K562 (cell line): ENCODE measurements around the gene JUN. TPM values are rescaled to one million over a fixed set of nuclear protein-coding genes. Genes with fewer than 3 reads are reported as not detected.

ENCODE experiments used
- ARNT ChIP-seq, 2 experiments: fragments of 450-650 bp; IDR thresholded peaks; 2 replicates each; pipeline ENCODE4 v1.6.1; 2016; ENCODE audit warnings: mild to moderate bottlenecking in 1 of 2
- BRCA1 ChIP-seq, 2 experiments: fragments of 450-650 bp in 1 of 2; sonication (generic) in 1 of 2; formaldehyde crosslinking in 1 of 2; IDR thresholded peaks; 2 replicates each; pipeline versions ENCODE4 v1.5.0 to v1.6.1; 2017 to 2020; ENCODE audit warnings: mild to moderate bottlenecking in 1 of 2, missing genetic modification reagents in 1 of 2
- CCNT2 ChIP-seq: IDR thresholded peaks from 2 replicates; pipeline ENCODE4 v1.6.1; 2011; ENCODE audit warnings: borderline replicate concordance, low read depth, mild to moderate bottlenecking, moderate library complexity, mixed read lengths, low read length; ENCODE audit not compliant: insufficient read length; ENCODE audit errors: extremely low read depth
- CHCHD3 ChIP-seq: fragments of 250-450 bp; sonication (Bioruptor Pico); IDR thresholded peaks from 2 replicates; pipeline ENCODE4 v2.1.2; 2022; ENCODE audit warnings: mild to moderate bottlenecking
- FOXM1 ChIP-seq, 2 experiments: fragments of 450-650 bp in 1 of 2; sonication (generic) in 1 of 2; formaldehyde crosslinking in 1 of 2; IDR thresholded peaks; 2 replicates each; pipeline versions ENCODE4 v1.6.1 to v1.9.0; 2017 to 2022; ENCODE audit warnings: low read depth in 2 of 2, mild to moderate bottlenecking in 2 of 2, missing genetic modification reagents in 1 of 2, moderate library complexity in 1 of 2
- HMGN3 ChIP-seq: IDR thresholded peaks from 2 replicates; pipeline ENCODE4 v1.6.1; 2011; ENCODE audit warnings: borderline replicate concordance, low read depth, mild to moderate bottlenecking, mixed read lengths, low read length; ENCODE audit not compliant: insufficient read length; ENCODE audit errors: extremely low read depth
- NFATC3 ChIP-seq: fragments of 450-650 bp; IDR thresholded peaks from 2 replicates; pipeline ENCODE4 v1.6.1; 2017; ENCODE audit warnings: mild to moderate bottlenecking
- NR2C2 ChIP-seq, 2 experiments: fragments of 200-800 bp in 1 of 2; sonication (Bioruptor generic) in 1 of 2; sonication (generic) in 1 of 2; formaldehyde crosslinking in 1 of 2; IDR thresholded peaks; 2 replicates each; pipeline versions ENCODE4 v1.6.1 to v1.8.0; 2016 to 2022; ENCODE audit warnings: mild to moderate bottlenecking in 1 of 2, missing compliant biosample characterization in 1 of 2, missing genetic modification characterization in 1 of 2, missing genetic modification reagents in 1 of 2
- RAD21 ChIP-seq, 2 experiments: fragments of 250-450 bp in 1 of 2; fragments of 450-650 bp in 1 of 2; sonication (Bioruptor Pico) in 1 of 2; formaldehyde crosslinking in 1 of 2; IDR thresholded peaks in 1 of 2; conservative IDR thresholded peaks in 1 of 2; 2 replicates each; pipeline versions ENCODE4 v1.4.0 to v1.8.0; 2020 to 2022; ENCODE audit warnings: mild to moderate bottlenecking in 2 of 2, moderate library complexity in 1 of 2
- RHOXF2B ChIP-seq: fragments of 250-450 bp; sonication (Bioruptor Pico); conservative IDR thresholded peaks from 2 replicates; pipeline ENCODE4 v1.5.1; 2021
- RNF219 ChIP-seq: fragments of 250-450 bp; sonication (Bioruptor Pico); IDR thresholded peaks from 2 replicates; pipeline ENCODE4 v1.5.0; 2022; ENCODE audit warnings: mild to moderate bottlenecking
- SOX6 ChIP-seq: fragments of 450-650 bp; IDR thresholded peaks from 2 replicates; pipeline ENCODE4 v1.6.1; 2014; ENCODE audit warnings: mild to moderate bottlenecking
- TAL1 ChIP-seq: fragments of 450-650 bp; IDR thresholded peaks from 2 replicates; pipeline ENCODE4 v1.6.1; 2016; ENCODE audit warnings: mild to moderate bottlenecking
- TCFL5 ChIP-seq: fragments of 250-450 bp; sonication (Bioruptor Pico); conservative IDR thresholded peaks from 2 replicates; pipeline ENCODE4 v1.6.1; 2021; ENCODE audit warnings: mild to moderate bottlenecking, moderate library complexity, matching md5 sums
- ZNF57 ChIP-seq: fragments of 450-650 bp; formaldehyde crosslinking; IDR thresholded peaks from 2 replicates; pipeline ENCODE4 v1.4.0; 2020; ENCODE audit warnings: mild to moderate bottlenecking, moderate library complexity
- ZNF766 ChIP-seq: fragments of 200-800 bp; sonication (Bioruptor generic); conservative IDR thresholded peaks from 2 replicates; pipeline ENCODE4 v1.6.1; 2016; ENCODE audit warnings: missing genetic modification characterization, missing compliant biosample characterization
- polyA plus RNA-seq, 8 experiments: library from polyadenylated mRNA; depleted of rRNA in 4 of 8; stranded (reverse) in 5 of 8; unstranded in 3 of 8; fragments of >200 nt; fragmentation: Nextera tagmentation in 2 of 8; fragmentation: Illumina TruSeq in 1 of 8; extraction: Ambion mirVana in 2 of 8; extraction: Trizol in 1 of 8; gene quantifications; 2 replicates each; pipeline versions ENCODE4 v1.2.1 to v1.2.3, GENCODE V29; 2011 to 2014; ENCODE audit warnings: inconsistent platforms in 1 of 8, missing spikeins in 1 of 8
- total RNA-seq, 7 experiments: library from RNA; depleted of rRNA in 6 of 7; stranded (reverse); fragments of >200 nt in 6 of 7; fragmentation: Illumina TruSeq in 2 of 7; extraction: Trizol in 2 of 7; gene quantifications; 2 replicates each; pipeline versions ENCODE4 v1.2.1 to v1.2.3, GENCODE V29; 2011 to 2021; ENCODE audit warnings: low replicate concordance in 1 of 7
- TF ChIP-seq, protein P1 (sequence below), 2 experiments: IDR thresholded peaks; 2 replicates each; pipeline ENCODE4 v1.6.1; 2012; ENCODE audit warnings: improper control_type of control experiment in 2 of 2, low read depth in 2 of 2, low read length in 2 of 2, borderline replicate concordance in 1 of 2
- TF ChIP-seq, protein P2 (sequence below): fragments of 250-450 bp; sonication (Bioruptor Pico); IDR thresholded peaks from 2 replicates; pipeline ENCODE4 v1.5.0; 2020; ENCODE audit warnings: mild to moderate bottlenecking, borderline replicate concordance
- TF ChIP-seq, protein P3 (sequence below): sonication (generic); formaldehyde crosslinking; IDR thresholded peaks from 2 replicates; pipeline ENCODE4 v1.9.0; 2022; ENCODE audit warnings: mild to moderate bottlenecking, missing genetic modification reagents

The JUN gene
- total and polyA plus RNA-seq, 9 of the 15 experiments (the other 6 are each of a cell fraction or from before 2014, with no cell fraction given), result 0.32 to 23.4 (median 4.0) TPM

GRCh38 chr1:58754683-58755467 is 29.0 kb downstream of the JUN start (continued):
- no peak for TF ChIP-seq RAD21 (CRISPR knock-in tag; conservative IDR thresholded peaks at IDR 0.05 in 1 of 2, IDR thresholded peaks at IDR 0.05 in 1 of 2)
- TF ChIP-seq NR2C2 (CRISPR knock-in tag; IDR thresholded peaks at IDR 0.05), result no peak
- no peak; the same call in 1 of the 2 replicates for TF ChIP-seq NR2C2 (tag; IDR thresholded peaks at IDR 0.05)
- TF ChIP-seq CHCHD3 (CRISPR knock-in tag), result no peak
- TF ChIP-seq, protein P1, sequence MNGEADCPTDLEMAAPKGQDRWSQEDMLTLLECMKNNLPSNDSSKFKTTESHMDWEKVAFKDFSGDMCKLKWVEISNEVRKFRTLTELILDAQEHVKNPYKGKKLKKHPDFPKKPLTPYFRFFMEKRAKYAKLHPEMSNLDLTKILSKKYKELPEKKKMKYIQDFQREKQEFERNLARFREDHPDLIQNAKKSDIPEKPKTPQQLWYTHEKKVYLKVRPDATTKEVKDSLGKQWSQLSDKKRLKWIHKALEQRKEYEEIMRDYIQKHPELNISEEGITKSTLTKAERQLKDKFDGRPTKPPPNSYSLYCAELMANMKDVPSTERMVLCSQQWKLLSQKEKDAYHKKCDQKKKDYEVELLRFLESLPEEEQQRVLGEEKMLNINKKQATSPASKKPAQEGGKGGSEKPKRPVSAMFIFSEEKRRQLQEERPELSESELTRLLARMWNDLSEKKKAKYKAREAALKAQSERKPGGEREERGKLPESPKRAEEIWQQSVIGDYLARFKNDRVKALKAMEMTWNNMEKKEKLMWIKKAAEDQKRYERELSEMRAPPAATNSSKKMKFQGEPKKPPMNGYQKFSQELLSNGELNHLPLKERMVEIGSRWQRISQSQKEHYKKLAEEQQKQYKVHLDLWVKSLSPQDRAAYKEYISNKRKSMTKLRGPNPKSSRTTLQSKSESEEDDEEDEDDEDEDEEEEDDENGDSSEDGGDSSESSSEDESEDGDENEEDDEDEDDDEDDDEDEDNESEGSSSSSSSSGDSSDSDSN (IDR thresholded peaks at IDR 0.05; ENCODE audit: borderline replicate concordance in 1 of 2, low read depth in 2 of 2, low read length in 2 of 2), result no peak
- no peak for TF ChIP-seq RHOXF2B (CRISPR knock-in tag)
- no peak for TF ChIP-seq NFATC3
- peak; percentile 85 for TF ChIP-seq CCNT2
- TF ChIP-seq HMGN3, result peak; percentile 53
- TF ChIP-seq TAL1, result peak; percentile 81
- 0 out of 2 replicates have a peak, but pooled peaks have one; percentile 42 for TF ChIP-seq ZNF766 (CRISPR knock-in tag)
- no peak for TF ChIP-seq BRCA1 (IDR thresholded peaks at IDR 0.05)
- no peak for TF ChIP-seq BRCA1 (CRISPR knock-in tag; IDR thresholded peaks at IDR 0.05)
- no peak for TF ChIP-seq RNF219 (CRISPR knock-in tag)
- no peak for TF ChIP-seq TCFL5 (CRISPR knock-in tag)
- no peak for TF ChIP-seq ARNT (IDR thresholded peaks at IDR 0.05)
- TF ChIP-seq, protein P2, sequence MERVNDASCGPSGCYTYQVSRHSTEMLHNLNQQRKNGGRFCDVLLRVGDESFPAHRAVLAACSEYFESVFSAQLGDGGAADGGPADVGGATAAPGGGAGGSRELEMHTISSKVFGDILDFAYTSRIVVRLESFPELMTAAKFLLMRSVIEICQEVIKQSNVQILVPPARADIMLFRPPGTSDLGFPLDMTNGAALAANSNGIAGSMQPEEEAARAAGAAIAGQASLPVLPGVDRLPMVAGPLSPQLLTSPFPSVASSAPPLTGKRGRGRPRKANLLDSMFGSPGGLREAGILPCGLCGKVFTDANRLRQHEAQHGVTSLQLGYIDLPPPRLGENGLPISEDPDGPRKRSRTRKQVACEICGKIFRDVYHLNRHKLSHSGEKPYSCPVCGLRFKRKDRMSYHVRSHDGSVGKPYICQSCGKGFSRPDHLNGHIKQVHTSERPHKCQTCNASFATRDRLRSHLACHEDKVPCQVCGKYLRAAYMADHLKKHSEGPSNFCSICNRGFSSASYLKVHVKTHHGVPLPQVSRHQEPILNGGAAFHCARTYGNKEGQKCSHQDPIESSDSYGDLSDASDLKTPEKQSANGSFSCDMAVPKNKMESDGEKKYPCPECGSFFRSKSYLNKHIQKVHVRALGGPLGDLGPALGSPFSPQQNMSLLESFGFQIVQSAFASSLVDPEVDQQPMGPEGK, result no peak
- TF ChIP-seq FOXM1 (IDR thresholded peaks at IDR 0.05; ENCODE audit: low read depth), result peak; percentile 35; the same call in 1 of the 2 replicates
- TF ChIP-seq FOXM1 (CRISPR knock-in tag; IDR thresholded peaks at IDR 0.05; ENCODE audit: low read depth), result no peak
- TF ChIP-seq ZNF57 (CRISPR knock-in tag), result no peak
- peak; percentile 79 for TF ChIP-seq SOX6
- TF ChIP-seq, protein P3, sequence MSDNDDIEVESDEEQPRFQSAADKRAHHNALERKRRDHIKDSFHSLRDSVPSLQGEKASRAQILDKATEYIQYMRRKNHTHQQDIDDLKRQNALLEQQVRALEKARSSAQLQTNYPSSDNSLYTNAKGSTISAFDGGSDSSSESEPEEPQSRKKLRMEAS (CRISPR knock-in tag), result no peak
